ENCODE results near the gene SHISA9. TPM values are rescaled to one million over a fixed set of nuclear protein-coding genes. Genes with fewer than 3 reads are reported as not detected.

The SHISA9 gene
- total and polyA plus RNA-seq, 2 of the 4 experiments (the other 2 are of a cell fraction): under 0.01 TPM; not detected in 1

GRCh38 chr16:13100970-13101369 lies 199.6 kb downstream of the SHISA9 start:
- H3K36me3 ChIP-seq (ENCODE audit: control insufficient read depth, insufficient read depth, low read length): no peaks in the 10 kb centered on the region
- no peak overlapping the region for H3K14ac ChIP-seq (replicated peaks; ENCODE audit: low read depth, low read length)
- ATAC-seq (ENCODE audit: low read depth): no peak
- no peak overlapping the region for H2AK9ac ChIP-seq (replicated peaks; ENCODE audit: low read depth, low read length, poor library complexity)
- no peak overlapping the region for H2AK5ac ChIP-seq (ENCODE audit: low read depth, low read length)
- intact Hi-C loops (cut with micrococcal nuclease) (no loop called here), dilution Hi-C loops (cut with HindIII; ENCODE audit: low sequenced_read_pairs, unreplicated experiment) (no loop called here), in situ Hi-C loops (cut with MboI; ENCODE audit: low sequenced_read_pairs) (no loop called here)
- H3K4me2 ChIP-seq (ENCODE audit: low read depth, low read length): no peak overlapping the region
- H3K9me3 ChIP-seq (ENCODE audit: control insufficient read depth, insufficient read depth, low read length): peaks cover 40% of the 10 kb centered on the region
- H3K27me3 ChIP-seq (ENCODE audit: control insufficient read depth, insufficient read depth, low read length): no peaks in the 10 kb centered on the region
- H2BK15ac ChIP-seq (ENCODE audit: low read depth, low read length): no peak overlapping the region
- H4K5ac ChIP-seq (ENCODE audit: low read depth, low read length): no peak overlapping the region
- no peak overlapping the region for H3K4me3 ChIP-seq (ENCODE audit: insufficient read depth, low read depth, low read length)
- H4K91ac ChIP-seq (ENCODE audit: insufficient read depth, low read depth, low read length): no peak overlapping the region
- no peak overlapping the region for H3K56ac ChIP-seq (ENCODE audit: extremely low read depth, insufficient read depth, low read length)
- H4K8ac ChIP-seq (ENCODE audit: low read depth in 2 of 2, low read length in 2 of 2): no peak overlapping the region
- DNase-seq: no peak
- H3K4ac ChIP-seq (ENCODE audit: low read depth, low read length): no peak overlapping the region
- no peaks in the 10 kb centered on the region for H3K79me1 ChIP-seq (ENCODE audit: low read depth in 1 of 2, low read length in 2 of 2)
- BruUV-seq (replicated peaks): no TSS peak
- H3K23ac ChIP-seq (ENCODE audit: low read depth, low read length): no peak overlapping the region
- no peak overlapping the region for H3K18ac ChIP-seq (ENCODE audit: low read depth, low read length)
- 40% methylated on average over 1 of the region's 6 CpGs; no CpG with 5 or more reads in 1 of the 2 experiments for WGBS, 2 experiments (ENCODE audit: extremely low coverage in 2 of 2, insufficient read length in 1 of 2)
- H3K9me1 ChIP-seq (ENCODE audit: insufficient read depth, low read length): no peaks in the 10 kb centered on the region
- H2BK5ac ChIP-seq (ENCODE audit: low read depth, low read length, poor library complexity, severe bottlenecking): no peak overlapping the region
- H2AFZ ChIP-seq (replicated peaks; ENCODE audit: low read length, poor library complexity): no peak overlapping the region
- H3K27ac ChIP-seq (ENCODE audit: insufficient read depth, low read length): no peak overlapping the region
- H3K9ac ChIP-seq (ENCODE audit: low read depth, low read length): no peak overlapping the region
- no peak overlapping the region for H2BK20ac ChIP-seq (ENCODE audit: low read depth, low read length)
- ChIA-PET POLR2A (ENCODE audit: unreplicated experiment) (no interaction called here), CTCF (no interaction called here)
- no peak overlapping the region for H2BK120ac ChIP-seq (ENCODE audit: low read depth, low read length)
- no peaks in the 10 kb centered on the region for H4K20me1 ChIP-seq (ENCODE audit: insufficient read depth, low read length)
- TF ChIP-seq NFE2L2 (IDR thresholded peaks at IDR 0.05; ENCODE audit: low read depth, low read length) (no peak), MAFK (IDR thresholded peaks at IDR 0.05; ENCODE audit: low read depth, low read length) (no peak), RCOR1 (IDR thresholded peaks at IDR 0.05; ENCODE audit: insufficient replicate concordance, low read length) (no peak), RFX5 (IDR thresholded peaks at IDR 0.05; ENCODE audit: low read depth, low read length) (no peak), MAZ (IDR thresholded peaks at IDR 0.05; ENCODE audit: borderline replicate concordance, low read depth, low read length) (no peak), CTCF (conservative IDR thresholded peaks at IDR 0.05; ENCODE audit: low read depth, low read length) (no peak), CEBPB (IDR thresholded peaks at IDR 0.05; ENCODE audit: low read depth, low read length) (no peak), BHLHE40 (IDR thresholded peaks at IDR 0.05; ENCODE audit: low read depth, low read length) (no peak), SMC3 (IDR thresholded peaks at IDR 0.05; ENCODE audit: low read depth, low read length) (no peak), ELK1 (IDR thresholded peaks at IDR 0.05; ENCODE audit: borderline replicate concordance, low read depth, low read length) (no peak), USF2 (IDR thresholded peaks at IDR 0.05; ENCODE audit: low read depth, low read length) (no peak), MXI1 (IDR thresholded peaks at IDR 0.05; ENCODE audit: borderline replicate concordance, low read depth, low read length) (no peak), FOS (IDR thresholded peaks at IDR 0.05; ENCODE audit: low read depth, low read length) (no peak), RAD21 (IDR thresholded peaks at IDR 0.05; ENCODE audit: low read length) (no peak), CHD1 (IDR thresholded peaks at IDR 0.05; ENCODE audit: low read depth, low read length) (no peak), POLR2A (IDR thresholded peaks at IDR 0.05; ENCODE audit: low read depth, low read length) (no peak)
- H3K4me1 ChIP-seq (ENCODE audit: control insufficient read depth, insufficient read depth, low read length): no peaks in the 10 kb centered on the region
